Gastroesophageal sphincter (tissue), 4 donors: ENCODE data around the gene TOMM34. TPM values are rescaled to one million over a fixed set of nuclear protein-coding genes. Genes with fewer than 3 reads are reported as not detected.

Experiments used
- ATAC-seq: fragments of 150-250 bp; one replicate; pipeline ENCODE4 v1.9.1; 2016; ENCODE audit warnings: mild to moderate bottlenecking, moderate library complexity
- H3K27ac ChIP-seq, 4 donors: fragments of 200-600 bp; sonication (generic) in 3 of 4; 1 replicate in 3 of 4; 2 replicates in 1 of 4; pipeline ENCODE4 v1.5.1; 2016 to 2019
- H3K27me3 ChIP-seq: fragments of 200-600 bp; sonication (generic); one replicate; pipeline ENCODE4 v1.5.1; 2019
- H3K36me3 ChIP-seq, 2 donors: fragments of 200-600 bp; sonication (generic); one replicate each; pipeline ENCODE4 v1.5.1; 2019; ENCODE audit warnings: control low read depth in 1 of 2
- H3K4me1 ChIP-seq, 3 donors: fragments of 200-600 bp; sonication (generic); 1 replicate in 2 of 3; 2 replicates in 1 of 3; pipeline ENCODE4 v1.5.1; 2016 to 2019; ENCODE audit warnings: control low read depth in 2 of 3
- H3K4me3 ChIP-seq, 2 donors: fragments of 200-600 bp; sonication (generic); one replicate each; pipeline ENCODE4 v1.5.1; 2019; ENCODE audit warnings: mild to moderate bottlenecking in 1 of 2, moderate library complexity in 1 of 2
- H3K9me3 ChIP-seq, 3 donors: fragments of 200-600 bp; sonication (generic); one replicate each; pipeline ENCODE4 v1.5.1; 2017 to 2019; ENCODE audit warnings: control low read depth in 2 of 3
- EP300 ChIP-seq: sonication (generic); formaldehyde crosslinking; IDR thresholded peaks from one replicate; pipeline ENCODE4 v1.6.1; 2017; ENCODE audit warnings: antibody characterized with exemption, mild to moderate bottlenecking
- POLR2A ChIP-seq, 2 donors: fragments of 450-650 bp; IDR thresholded peaks; one replicate each; pipeline ENCODE4 v1.6.1; 2017; ENCODE audit warnings: antibody characterized with exemption in 2 of 2, mild to moderate bottlenecking in 2 of 2, moderate library complexity in 1 of 2
- POLR2AphosphoS5 ChIP-seq: sonication (generic); formaldehyde crosslinking; IDR thresholded peaks from one replicate; pipeline ENCODE4 v1.6.1; 2017; ENCODE audit warnings: antibody characterized with exemption
- WGBS, 2 donors: methylation state at CpG; one replicate each; pipeline ENCODE4 v1.1.5; 2018; ENCODE audit warnings: low coverage in 1 of 2; 5-methylcytosine and 5-hydroxymethylcytosine counted together
- total RNA-seq, 4 donors: library from RNA; depleted of rRNA; stranded (reverse); fragments of >200 nt; gene quantifications; one replicate each; pipeline ENCODE4 v1.1.0, GENCODE V29; 2016
- TF ChIP-seq, protein P1 (sequence below), 4 experiments: fragments of 200-600 bp in 2 of 4; fragments of 450-650 bp in 2 of 4; sonication (generic) in 1 of 4; IDR thresholded peaks; one replicate each; pipeline ENCODE4 v1.5.1; 2017 to 2019; ENCODE audit warnings: antibody characterized with exemption in 4 of 4, mild to moderate bottlenecking in 2 of 4, moderate library complexity in 2 of 4

TOMM34 gene
- total RNA-seq, 4 donors from 2014 or later: 6.8 to 16.5 (median 13.8) TPM

DNA sequence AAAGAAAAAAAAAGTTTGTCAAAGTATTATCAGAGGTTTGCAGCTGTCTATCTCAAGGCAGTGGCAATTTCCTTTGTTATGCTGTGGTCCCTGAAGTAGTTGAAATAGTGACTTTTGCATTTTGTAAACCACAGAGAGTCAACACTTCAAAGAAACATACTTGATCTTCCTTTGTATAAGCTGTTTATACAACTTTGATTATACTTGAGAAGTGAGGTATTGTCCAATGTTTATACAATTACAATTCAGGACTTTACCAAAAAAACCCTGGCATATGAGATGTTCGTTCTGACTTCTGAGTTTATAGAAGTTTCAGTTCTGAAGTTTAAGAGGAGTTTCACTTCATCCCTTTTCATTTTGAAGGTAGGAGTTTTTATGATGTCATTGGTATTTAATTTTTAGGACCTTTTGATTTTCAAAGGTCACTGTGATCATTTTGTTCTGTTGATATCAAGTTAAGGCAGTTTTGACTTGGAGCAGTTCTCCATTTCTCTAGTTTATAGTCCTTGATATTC, 10.1 kb upstream of the TOMM34 start:
- Histone ChIP-seq H3K27ac (peak overlapping the region in 2 of 4 donors; percentile 31 to 60), H3K4me1 (peaks cover 0 to 54% (median 6%) of the 10 kb centered on the region in 3 donors), H3K9me3 (no peaks in the 10 kb centered on the region), H3K27me3 (no peaks in the 10 kb centered on the region), H3K4me3 (no peak overlapping the region), H3K36me3 (peaks cover 3 to 34% of the 10 kb centered on the region in 2 donors)
- ATAC-seq: no peak
- TF ChIP-seq POLR2AphosphoS5: no peak
- TF ChIP-seq EP300: no peak
- WGBS, 2 donors: 0 to 23% methylated on average over 1 of the region's 1 CpG

DNA sequence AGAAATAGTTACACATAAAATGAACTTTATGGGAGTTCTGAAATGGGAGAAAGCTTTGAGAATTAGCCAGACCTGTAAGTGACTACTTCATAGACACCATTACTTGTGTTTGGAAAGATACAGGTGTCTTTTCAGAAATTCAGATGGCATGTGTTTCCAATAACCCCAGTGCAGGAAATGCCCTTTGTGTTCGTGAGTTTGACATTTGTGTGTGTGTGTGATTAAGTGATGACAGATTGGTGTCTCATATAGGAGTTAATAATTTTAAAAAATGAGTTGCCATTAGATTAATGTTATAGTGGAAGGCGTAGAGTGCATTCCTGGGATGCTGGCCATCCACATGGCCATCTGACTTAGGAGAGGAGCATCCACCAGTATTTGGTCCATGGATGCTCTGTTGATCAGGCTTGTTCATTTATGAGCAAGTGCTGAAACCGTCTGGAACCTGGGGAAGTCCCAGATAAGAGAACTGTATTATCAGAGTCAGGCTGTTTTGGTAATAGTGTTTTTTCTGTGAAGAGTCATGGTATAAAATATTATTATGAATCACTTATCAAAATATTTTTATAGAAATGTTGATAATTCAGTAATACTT, 9.2 kb upstream of the TOMM34 start:
- H3K4me1 ChIP-seq: peaks cover 0 to 55% (median 6%) of the 10 kb centered on the region in 3 donors
- peak overlapping the region in 1 of 4 donors; percentile 60 for H3K27ac ChIP-seq
- H3K36me3 ChIP-seq: peaks cover 0 to 25% of the 10 kb centered on the region in 2 donors
- ATAC-seq: no peak
- WGBS, 2 donors: 36 to 46% methylated on average over 3 of the region's 3 CpGs
- no peaks in the 10 kb centered on the region for H3K9me3 ChIP-seq
- TF ChIP-seq POLR2AphosphoS5 (no peak), POLR2A (IDR thresholded peaks at IDR 0.05) (no peak), EP300 (no peak)
- TF ChIP-seq, protein P1, sequence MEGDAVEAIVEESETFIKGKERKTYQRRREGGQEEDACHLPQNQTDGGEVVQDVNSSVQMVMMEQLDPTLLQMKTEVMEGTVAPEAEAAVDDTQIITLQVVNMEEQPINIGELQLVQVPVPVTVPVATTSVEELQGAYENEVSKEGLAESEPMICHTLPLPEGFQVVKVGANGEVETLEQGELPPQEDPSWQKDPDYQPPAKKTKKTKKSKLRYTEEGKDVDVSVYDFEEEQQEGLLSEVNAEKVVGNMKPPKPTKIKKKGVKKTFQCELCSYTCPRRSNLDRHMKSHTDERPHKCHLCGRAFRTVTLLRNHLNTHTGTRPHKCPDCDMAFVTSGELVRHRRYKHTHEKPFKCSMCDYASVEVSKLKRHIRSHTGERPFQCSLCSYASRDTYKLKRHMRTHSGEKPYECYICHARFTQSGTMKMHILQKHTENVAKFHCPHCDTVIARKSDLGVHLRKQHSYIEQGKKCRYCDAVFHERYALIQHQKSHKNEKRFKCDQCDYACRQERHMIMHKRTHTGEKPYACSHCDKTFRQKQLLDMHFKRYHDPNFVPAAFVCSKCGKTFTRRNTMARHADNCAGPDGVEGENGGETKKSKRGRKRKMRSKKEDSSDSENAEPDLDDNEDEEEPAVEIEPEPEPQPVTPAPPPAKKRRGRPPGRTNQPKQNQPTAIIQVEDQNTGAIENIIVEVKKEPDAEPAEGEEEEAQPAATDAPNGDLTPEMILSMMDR (IDR thresholded peaks at IDR 0.05): no peak
- no peak overlapping the region for H3K4me3 ChIP-seq
- H3K27me3 ChIP-seq: no peaks in the 10 kb centered on the region

DNA sequence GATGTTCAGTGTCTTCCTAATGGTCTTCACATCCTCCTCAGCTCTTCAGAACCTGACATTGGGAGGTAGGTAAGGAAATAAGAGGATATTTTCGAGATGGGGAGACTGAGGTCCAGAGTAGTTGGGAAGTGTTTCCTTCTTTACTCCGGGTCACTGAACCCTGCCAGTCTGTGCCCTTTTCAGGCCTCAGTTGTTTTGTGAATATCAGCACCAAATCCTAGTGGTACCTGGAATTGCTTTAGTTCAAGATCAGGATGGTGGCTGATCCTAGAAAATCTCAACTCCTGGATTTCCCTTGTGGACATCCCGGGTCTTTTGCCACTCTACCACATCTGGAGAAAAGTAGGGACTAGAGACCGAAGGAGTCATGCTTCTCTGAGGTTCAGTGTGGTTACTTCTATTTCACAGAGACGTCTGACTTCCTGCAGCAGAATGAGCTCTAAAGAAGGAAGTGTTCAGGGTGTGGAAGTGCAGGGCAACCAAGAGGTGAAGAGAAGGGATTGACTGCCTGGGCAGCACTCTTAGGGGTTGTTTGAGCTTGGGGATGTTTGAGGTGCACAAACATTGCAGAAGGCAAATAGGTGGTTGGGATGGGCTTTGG, 7.1 kb upstream of the TOMM34 start:
- peak overlapping the region; percentile 26 to 91 (median 87) for H3K27ac ChIP-seq
- H3K9me3 ChIP-seq: no peaks in the 10 kb centered on the region
- H3K4me1 ChIP-seq: peaks cover 0 to 55% (median 6%) of the 10 kb centered on the region in 3 donors
- no peaks in the 10 kb centered on the region for H3K27me3 ChIP-seq
- peaks cover 0 to 4% of the 10 kb centered on the region in 2 donors for H3K36me3 ChIP-seq
- ATAC-seq: no peak
- peak overlapping the region; percentile 63 to 91 for H3K4me3 ChIP-seq
- 13 to 41% methylated on average over 2 to 4 of the region's 5 CpGs for WGBS, 2 donors
- TF ChIP-seq EP300 (no peak), POLR2AphosphoS5 (no peak), POLR2A (IDR thresholded peaks at IDR 0.05) (no peak)
- TF ChIP-seq, protein P1 (IDR thresholded peaks at IDR 0.05): no peak

DNA sequence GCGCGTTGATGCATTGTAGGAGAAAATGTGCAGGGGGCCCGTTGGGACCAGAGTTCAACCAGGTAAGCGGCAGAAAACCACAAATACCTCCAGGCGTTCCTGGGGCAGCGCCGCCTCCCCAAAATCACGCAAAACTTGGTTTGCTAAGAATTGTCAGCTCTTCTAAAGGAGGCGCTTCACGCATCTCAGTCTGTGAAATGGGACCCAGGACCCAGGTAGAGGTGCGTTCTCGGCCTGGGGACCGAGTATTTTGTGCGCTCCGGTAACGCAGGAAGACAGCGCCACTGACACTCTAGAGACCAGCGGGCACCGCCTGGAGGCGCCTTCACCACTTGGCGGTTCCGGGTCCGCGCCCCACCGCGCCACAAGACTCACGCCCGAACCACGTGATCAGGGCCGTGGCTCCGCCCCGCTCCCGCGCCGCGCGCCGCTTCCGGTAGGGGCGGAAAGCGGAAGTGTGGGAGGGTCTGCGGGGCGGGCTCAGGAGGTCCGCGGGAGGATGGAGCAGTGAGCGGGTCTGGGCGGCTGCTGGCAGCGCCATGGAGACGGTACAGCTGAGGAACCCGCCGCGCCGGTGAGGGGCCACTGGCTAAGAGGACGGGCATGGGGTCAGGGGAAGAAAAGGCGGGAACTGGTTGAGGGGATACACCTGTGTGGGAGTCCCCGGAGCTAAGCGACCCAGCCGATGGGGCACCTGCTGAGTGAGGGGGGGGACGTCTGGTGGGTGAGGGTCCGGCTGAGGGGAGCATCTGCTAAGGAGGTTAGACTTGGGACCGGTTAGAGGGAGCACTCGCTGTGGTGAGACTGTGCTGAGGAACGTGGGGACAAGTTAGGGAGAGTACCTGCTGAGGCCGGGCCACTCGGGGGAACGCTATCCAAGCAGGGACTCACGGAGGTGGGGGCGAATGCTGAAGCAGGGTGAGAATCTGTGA, 6.1 kb upstream of the TOMM34 start, which contains the start of gene STK4:
STK4 (plus strand) TSS at position 483 of the 932 bp plus-strand sequence; CDS start at position 540, 57 bp downstream.
- peaks cover 0 to 55% (median 6%) of the 10 kb centered on the region in 3 donors for H3K4me1 ChIP-seq
- peak; percentile 99 for ATAC-seq

More for the DNA sequence above, 6.1 kb upstream of the TOMM34 start, which contains the start of gene STK4:
- H3K27ac ChIP-seq: peak within 1 kb of the TSS; percentile 66 to 91 (median 87)
- WGBS, 2 donors: 1 to 3% methylated on average over 12 to 20 of the region's 68 CpGs
- H3K4me3 ChIP-seq: peak within 1 kb of the TSS; percentile 63 to 91
- TF ChIP-seq, protein P1 (IDR thresholded peaks at IDR 0.05): peak in 3 of 4 experiments; percentile 58 to 75 (median 68)
- peak; percentile 91 for TF ChIP-seq POLR2AphosphoS5
- TF ChIP-seq EP300: no peak
- peak; percentile 85 to 92 for TF ChIP-seq POLR2A (IDR thresholded peaks at IDR 0.05)
- H3K27me3 ChIP-seq: no peaks in the 10 kb centered on the region
- H3K36me3 ChIP-seq: no peaks in the 10 kb centered on the region
- no peaks in the 10 kb centered on the region for H3K9me3 ChIP-seq
